NCI-H2107 treated with DMSO at 0.1 percent for 48 hours (cell line): ENCODE data around the gene PCDH9.

ENCODE experiments used
- DNase-seq: peaks from one replicate; lab custom pipeline; 2025; ENCODE audit not compliant: unreplicated experiment; lab: John Stamatoyannopoulos, UW

PCDH9 gene

DNA sequence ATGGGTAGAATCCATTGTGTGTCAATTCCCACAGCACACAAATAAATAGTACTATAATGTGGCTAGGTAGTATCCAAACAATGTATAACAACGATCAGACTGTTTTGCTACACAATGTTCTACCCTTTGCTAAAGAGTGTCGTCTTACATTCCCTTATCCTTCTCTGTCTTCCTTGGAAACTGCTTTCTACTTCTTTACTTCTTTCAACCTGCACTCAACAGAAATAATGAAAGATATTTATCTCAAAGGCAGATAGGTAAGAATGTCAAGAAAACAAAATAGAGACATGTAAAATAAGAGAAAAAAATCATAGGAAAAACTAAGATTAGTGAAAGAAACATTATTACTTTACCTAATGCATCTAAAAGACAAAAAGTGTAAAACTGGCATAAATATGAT is 814.7 kb downstream of the PCDH9 start:
- no peak for DNase-seq

DNA sequence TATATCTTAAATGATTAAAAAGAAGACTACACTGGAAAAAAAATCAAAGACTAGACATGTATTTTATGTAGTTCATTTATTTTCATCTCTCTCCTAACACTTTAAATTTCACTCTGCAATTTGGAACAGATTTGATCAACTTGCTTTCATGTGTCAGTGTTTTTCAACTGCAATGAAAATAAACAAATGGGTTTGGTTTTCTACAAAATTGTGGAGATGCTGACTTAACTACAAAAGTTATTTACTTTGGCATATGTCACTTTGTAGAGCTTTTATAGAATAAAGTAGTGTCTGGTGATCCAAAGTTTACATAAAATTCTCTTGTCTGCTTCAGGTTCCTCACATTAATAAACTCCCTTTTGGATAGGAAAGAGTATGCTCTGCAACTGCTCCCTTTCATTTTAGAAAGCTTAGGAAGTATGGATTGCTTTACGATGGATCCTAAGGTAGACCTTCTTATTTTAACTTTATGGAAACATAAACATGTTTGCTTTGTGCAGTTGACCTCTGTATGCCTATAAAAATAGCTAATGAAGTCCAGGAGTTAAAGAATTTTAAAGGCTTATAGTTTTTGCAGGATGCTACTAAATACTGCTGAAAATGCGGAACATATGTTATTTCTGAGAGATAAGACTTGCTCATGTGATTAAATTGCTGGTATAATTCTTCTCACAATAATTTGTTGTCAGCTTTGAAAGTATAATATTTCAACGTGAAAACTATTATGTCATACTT is 815.9 kb downstream of the PCDH9 start:
- no peak for DNase-seq

DNA sequence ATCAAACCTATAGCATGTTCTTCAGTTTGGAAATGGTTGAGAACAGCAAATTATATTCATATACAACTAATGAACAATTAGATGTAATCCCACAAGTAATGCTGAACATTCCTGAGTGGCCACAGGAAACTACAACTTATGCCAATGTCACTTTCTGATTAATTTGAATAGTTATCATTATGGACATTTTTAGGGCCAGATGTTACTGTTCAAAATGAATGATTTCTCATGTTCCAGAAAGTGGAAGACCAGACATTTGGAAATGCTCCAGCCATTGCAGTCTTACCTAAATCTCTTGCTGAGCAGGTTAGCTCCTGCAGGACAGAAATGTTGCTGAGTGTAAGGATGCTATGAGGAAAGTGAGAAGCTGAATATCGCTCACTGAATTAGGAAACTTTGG is 819.8 kb downstream of the PCDH9 start:
- DNase-seq: no peak

DNA sequence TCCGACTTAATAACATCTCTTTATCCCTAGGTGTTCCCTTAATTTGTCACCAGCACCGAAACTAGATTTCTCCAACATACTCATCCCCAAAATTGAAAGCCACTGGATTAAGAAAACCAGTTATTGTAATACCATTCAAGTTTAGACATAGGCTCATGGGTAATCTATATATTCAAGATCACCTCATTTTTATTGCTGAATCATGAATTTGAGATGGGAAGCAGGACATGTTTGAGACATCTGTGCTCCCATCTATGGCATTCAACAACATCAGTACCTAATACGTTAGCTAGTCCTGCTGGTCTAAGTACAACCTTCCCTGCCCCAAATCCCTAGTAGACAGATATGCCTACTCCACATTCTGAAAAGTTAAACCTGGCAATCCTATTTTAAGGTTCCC is 820.6 kb downstream of the PCDH9 start:
- DNase-seq: no peak

DNA sequence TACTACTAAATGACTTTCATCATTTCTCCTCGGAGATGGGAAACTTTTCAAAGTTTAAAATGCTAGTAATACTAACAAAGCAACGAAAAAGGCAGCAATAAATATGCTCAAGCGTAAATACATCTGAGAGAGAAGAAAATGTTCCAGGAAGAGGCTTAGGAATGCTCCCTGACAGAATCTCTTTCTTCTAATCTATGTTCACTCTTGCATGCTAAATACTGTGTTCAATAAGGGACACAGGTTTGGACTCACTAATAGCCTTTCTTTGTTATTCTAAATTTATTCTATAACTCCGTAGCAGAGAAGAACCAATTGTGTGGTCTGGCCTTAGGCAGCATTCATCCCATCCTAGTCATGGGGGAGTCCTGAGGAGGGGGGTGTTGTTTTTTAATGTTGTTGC is 823.0 kb downstream of the PCDH9 start:
- DNase-seq: no peak

DNA sequence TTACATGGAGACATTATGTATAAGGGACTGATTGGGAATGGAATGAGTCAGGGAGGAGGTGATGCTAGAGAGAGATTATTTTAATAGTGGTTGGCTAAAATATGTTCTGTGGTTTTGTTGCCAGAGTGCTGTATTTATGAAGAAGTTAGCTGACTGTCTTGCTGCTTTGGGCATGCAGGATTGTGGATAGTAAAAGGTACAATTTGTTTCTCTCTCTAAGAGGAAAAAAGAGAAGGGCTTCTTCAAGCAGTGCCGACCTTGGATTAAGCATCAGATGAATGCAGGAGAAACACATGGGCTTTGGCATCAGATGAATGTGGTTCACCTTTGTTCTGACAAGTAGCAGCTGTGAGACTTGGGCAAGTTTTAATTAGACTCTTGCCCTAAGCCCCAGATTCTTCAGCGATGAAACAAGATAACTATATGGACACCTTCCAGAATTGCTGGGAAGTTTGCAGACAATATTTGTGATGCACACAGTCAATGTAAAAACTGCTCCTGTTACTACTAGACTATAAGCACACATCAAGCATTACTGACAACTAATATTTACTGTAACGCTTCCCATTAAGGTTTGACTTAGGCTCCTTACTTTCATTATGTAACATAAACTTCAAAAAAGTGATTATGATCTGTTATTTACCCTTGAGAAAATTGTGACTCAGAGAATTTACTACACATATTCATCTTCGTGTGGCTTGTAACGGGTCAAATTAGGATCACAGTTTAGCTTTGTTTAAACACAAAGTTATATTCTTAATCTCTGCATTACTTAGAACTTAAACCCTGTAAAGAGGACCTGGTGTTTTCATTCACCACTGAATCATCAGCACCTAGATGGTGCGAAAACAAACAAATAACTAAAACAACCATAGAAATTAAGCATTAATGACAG is 824.0 kb downstream of the PCDH9 start:
- no peak for DNase-seq

DNA sequence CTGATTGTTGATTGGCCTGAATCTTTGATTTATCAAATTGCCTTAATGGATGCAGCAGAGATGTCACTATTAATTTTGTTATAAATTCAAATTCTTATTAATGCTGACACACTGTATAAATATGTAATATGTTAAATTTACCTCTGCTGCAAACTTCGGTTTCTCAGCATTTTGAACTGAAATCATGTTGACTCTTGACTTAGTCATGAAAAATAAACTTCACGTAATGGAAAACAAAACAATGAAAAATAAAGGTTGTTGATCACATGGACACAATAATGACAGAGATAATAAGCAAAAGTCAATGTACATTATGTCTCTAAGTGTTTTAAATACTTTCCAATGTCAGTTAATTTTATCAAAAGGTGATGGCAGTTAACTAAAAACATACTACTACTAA is 827.6 kb downstream of the PCDH9 start:
- no peak for DNase-seq

DNA sequence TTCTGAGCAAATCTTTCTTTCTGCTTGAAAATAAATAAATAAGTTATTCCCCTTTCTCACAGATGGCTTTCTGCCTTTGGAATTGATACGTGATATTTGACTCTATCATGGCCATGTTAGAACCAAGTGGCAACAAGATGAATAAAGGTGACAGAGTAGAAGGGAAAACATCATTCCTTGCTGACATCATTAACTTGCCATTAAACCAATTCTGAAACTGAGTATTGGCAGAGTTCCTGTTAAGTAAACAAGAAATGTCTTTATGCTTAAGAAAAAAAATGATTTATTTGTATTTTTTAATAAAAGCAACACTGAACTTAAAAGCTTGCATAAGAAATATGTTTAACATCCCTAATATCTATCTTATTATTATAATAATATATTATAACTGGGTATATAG is 828.1 kb downstream of the PCDH9 start:
- no peak for DNase-seq

DNA sequence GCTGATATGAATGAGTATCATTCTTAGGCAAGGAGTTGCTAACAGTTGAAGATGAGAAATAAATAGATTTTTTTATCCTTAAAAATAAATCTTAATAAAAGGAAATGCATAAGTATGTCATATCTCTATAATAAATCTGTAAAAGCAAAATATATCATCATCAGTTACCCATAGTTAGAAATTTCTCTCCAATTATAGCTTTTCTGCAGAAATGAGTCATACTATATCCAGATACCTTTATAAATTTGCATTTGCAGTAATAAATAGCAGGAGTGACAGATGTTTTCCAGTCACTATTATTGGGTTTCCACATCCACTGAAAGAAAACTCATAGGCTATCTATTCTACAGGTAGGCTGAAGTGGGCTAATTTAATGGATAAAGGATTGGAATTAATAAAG is 829.8 kb downstream of the PCDH9 start:
- no peak for DNase-seq

DNA sequence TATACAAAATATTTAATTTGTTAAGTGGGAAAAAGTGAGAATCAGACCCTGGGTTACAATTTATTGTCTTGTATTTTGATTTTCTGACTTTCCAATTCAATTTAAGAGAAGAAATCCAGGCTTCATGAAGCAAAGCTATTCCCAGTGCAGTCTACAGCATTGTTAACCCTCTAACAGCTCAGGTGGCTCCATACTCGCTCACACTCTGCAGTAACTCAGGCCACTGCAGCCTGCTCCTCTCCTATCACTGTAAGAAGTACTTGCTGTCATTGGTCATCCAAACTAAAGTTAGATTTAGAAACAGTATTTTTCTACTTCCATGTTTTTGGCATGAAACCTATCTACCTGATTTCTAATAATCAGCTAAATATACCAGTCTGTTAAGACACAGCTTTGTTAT is 830.3 kb downstream of the PCDH9 start:
- no peak for DNase-seq

DNA sequence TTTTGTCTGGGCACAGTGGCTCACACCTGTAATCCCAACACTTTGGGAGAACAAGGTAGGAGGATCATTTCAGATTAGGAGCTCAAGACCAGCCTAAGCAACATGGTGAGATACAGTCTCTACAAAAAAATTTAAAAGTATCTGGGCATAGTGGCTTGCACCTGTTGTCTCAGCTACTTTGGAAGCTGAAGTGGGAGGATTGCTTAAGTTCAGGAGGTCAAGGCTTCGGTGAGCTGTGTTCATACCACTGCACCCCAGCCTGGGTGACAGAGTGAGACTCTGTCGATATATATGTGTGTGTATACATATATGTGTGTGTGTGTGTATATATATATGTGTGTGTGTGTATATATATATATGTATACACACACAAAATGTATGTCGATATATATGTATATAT is 833.0 kb downstream of the PCDH9 start:
- DNase-seq: no peak

DNA sequence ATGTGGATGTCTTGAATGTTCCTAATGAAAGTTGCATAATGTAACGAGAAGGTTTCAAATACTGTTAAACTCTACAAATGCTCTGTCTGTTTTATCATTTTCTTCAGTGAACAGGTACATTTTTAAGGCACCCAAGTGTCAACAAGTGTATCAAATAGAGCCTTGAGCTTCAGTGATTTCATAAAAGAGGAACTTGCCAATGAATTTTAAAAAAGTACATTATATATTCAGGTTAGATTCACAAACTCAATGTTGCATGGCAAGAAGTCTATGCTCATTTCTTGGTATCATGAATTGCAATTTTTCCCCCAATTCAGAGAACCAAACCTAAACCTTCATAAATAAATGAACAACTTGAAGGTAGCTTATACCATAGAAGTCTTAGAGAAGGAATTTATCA is 838.8 kb downstream of the PCDH9 start:
- no peak for DNase-seq

DNA sequence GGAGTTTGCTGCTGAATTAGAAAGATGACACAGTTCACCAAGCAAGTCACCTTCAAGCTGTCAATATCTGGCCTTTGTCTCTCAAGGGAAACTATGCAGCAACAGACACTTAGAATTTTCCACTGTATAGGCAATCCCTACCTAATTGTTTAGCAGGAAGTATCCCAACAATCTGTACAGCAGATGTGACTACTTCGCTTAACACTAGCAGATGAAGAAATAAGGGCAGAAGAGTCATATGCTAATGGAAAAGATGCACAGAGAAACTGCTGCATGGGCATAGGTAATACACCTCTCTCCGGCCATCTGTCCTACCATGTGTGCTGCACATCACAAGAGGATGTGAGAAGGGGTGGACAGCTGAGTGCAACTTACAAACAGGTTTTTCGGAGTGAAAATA is 851.2 kb downstream of the PCDH9 start:
- DNase-seq: no peak

DNA sequence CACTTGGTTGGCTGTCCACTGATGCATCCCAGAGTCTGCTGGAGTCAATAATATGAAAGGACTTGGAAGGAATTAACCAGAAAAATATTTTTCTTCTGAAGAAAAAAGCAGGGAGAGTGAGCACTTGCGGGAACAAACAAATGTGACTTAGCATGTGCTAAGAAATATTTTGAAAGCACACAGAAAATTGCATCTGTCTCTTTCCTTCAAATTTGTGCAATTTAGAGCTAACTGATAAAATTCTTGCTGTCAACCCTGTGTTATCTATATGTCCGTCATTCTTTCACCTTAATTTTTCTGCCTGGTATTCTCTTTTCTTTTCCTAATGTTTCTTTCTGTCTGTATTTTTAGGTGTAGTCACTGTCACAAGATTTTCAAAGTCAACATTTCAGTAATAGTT is 852.6 kb downstream of the PCDH9 start:
- no peak for DNase-seq

DNA sequence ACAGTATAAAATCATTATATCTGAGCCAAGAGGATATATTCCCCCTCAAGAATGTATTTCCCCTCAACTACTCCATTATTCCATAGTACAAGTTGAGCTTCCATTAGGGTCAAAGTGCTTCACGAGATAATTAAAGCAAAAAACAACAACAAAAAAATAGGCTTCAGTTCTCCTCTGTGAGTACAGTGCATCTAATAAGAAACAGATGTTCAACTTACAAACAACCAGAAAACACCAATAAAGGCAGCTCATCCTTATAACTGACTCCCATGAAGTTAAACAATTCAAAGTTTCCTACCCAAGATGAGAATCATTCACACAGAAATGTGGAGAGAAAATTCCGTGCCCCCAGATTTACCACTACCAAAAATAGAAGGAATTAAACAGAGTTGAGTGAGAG is 854.4 kb downstream of the PCDH9 start:
- no peak for DNase-seq

DNA sequence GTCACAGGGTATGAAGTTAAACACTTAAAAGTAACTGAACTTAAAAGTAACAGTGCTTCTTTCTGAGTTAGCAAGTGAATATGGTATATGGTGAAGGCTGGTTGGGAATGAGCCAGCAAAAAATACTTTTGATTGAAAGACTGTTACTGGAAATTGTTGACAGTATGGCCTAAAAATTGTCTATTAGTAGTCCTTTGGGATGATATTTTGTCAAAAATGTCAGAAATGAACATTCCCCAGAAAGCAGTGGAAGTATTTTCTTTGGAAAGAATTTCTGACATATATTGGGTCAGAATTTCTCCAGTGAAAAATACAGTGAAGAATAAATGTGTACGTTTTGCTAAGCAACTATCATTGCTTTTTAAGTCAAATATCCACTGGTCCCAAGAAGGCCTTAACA is 860.5 kb downstream of the PCDH9 start:
- no peak for DNase-seq

DNA sequence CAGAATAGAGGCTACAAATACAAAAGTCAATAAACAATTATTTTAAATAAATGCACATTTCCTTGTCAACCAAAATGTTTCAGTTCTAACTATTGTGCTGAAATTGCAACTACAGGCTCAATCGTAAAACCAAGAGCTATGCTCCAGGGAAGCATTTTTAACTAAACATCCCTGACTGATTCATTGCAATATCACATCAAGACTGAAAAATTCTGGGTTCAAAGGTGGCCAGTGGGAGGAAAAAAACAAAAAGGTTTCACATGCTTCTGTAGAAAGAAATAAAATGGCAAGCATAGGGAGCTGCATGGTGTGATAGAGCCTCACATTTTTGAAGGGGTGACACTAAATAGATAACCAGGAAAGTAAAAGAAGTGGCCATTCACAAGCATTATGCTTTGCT is 862.8 kb downstream of the PCDH9 start:
- DNase-seq: no peak

DNA sequence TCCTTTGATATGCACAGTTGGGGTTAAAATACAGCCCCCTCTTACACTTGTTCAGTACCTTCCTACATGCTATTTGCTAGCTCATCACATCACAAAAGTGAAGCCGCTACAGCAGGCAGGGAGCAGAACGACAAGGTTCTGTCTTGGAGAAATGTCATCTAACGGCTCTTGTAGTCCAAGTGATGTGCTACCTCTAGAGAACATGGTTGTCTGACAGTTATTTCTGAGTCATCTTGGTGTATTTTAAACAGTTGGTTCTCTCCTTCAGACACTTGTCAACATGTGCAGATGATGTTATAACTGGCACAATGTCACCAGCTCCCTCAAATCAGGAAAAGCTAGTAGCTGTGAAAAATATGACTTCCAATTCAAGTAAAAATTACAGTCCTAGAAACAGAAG is 865.0 kb downstream of the PCDH9 start:
- DNase-seq: no peak

DNA sequence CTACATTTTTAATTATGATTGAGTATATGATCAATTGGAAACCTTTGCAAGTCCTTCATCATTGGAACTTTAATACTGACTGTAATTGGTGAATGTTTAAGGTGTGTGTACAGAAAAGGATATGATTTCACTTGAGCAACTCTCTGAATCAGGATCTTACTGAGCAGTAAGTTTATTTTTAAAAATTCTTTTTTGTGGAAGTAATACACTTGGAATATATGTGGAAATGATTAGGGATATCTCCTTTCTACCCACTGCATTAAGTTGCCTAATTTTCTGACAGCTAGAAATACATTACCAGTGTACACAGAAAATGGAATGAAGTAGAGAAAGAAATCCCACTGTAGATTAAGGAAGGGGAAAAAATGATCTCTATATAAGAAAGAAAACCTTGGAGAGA is 865.8 kb downstream of the PCDH9 start:
- no peak for DNase-seq

DNA sequence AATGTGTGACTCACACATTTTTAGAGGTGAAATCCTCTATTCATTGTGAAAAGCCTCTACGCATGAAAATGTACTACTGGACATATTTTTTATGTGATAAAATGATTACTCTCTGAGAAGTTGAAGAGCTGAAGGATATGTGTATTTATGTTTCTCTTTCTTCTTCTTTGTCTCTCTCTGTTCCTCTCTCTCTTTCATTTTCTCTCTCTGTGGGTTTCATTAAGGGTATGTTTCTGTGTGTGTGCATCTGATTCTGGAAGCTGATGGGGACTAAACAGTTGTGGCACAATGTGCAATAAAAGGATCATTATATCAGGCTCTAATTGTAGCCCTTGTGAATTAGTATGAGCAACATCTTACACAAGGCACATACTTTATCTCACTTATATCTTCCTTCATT is 867.7 kb downstream of the PCDH9 start:
- no peak for DNase-seq

DNA sequence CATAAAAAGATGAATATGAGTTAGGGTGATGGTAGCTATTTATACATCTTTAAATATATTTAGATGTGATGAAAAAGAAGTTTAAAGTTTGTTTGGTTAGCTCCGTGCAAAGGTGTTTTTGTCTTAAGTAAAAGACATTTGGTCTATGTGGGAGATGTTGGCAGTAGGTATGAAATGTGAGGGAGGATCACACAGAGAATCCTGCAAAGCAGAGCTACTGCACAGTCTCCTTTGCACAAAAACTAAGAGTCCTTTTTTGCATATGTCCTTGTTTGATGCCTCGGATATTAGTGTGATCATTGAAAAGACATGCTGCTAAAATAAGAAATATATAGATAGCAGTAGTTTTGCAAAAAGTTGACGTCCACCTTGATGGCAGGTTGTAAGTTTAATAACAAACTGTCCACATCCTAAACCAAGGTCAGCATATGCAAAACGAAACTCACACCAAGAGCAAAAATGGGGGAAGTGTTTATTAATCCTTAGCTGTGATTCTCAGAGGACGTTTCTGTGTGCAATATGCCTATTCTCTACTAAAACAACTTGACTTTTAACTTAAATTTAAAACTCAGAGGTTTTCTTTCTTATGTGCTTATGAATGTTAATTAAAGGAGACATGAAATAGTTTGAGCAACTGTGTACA is 870.1 kb downstream of the PCDH9 start:
- no peak for DNase-seq

DNA sequence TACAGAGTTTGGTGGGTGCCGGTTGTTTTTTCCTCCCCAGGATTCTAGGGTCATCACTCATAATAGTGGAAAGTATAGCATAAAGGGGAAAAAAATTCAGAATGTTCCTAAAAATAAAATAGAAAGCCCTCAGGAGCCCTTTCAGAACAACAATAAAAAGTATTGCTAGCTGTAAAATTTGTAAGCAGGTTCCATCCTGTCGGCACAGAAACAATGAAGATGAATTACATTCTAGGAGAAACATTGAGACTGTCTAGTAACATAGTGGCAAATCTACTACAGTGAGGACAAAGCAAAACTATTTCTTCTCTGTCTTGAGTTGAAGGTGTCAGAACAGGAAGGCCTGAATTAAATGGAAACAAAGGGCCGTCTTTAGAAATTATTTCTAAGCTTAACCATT is 870.7 kb downstream of the PCDH9 start:
- DNase-seq: no peak
